Dermis microvascular lymphatic vessel endothelial cell (primary cell): ENCODE data around the gene CCDC88B. TPM values are rescaled to one million over a fixed set of nuclear protein-coding genes. Genes with fewer than 3 reads are reported as not detected.

Experiments
- total RNA-seq: library from RNA; depleted of rRNA; stranded (reverse); fragments of >200 nt; gene quantifications from 2 replicates; pipeline ENCODE4 v1.2.1, GENCODE V29; 2014

Gene CCDC88B
- total RNA-seq, 1 donor from 2014 or later, result 1.8 TPM

Other genes with a start within 250 kb of the CCDC88B start
- gene MACROD1, start 174.1 kb upstream of the CCDC88B start, total RNA-seq, result 23.1 and 25.4 TPM in 2 replicates
- gene STIP1, start 154.0 kb upstream of the CCDC88B start, total RNA-seq, result 117 and 122 TPM in 2 replicates
- gene FERMT3, start 133.5 kb upstream of the CCDC88B start, total RNA-seq, result 5.4 and 15.7 TPM in 2 replicates
- 19.3 and 27.6 TPM in 2 replicates for gene TRPT1, start 114.0 kb upstream of the CCDC88B start, total RNA-seq
- gene NUDT22, start 113.9 kb upstream of the CCDC88B start, total RNA-seq, result 26.4 and 31.1 TPM in 2 replicates
- 7.8 and 20.1 TPM in 2 replicates for gene DNAJC4, start 109.7 kb upstream of the CCDC88B start, total RNA-seq
- gene VEGFB, start 105.6 kb upstream of the CCDC88B start, total RNA-seq, result 7.7 and 22.4 TPM in 2 replicates
- gene FKBP2, start 99.1 kb upstream of the CCDC88B start, total RNA-seq, result 51.3 and 69.7 TPM in 2 replicates
- gene PPP1R14B, start 93.3 kb upstream of the CCDC88B start, total RNA-seq, result 130 and 156 TPM in 2 replicates
- 16.3 and 17.3 TPM in 2 replicates for gene PLCB3, start 88.7 kb upstream of the CCDC88B start, total RNA-seq
- 65.4 and 65.7 TPM in 2 replicates for gene BAD, start 55.5 kb upstream of the CCDC88B start, total RNA-seq
- gene GPR137, start 54.4 kb upstream of the CCDC88B start, total RNA-seq, result 6.2 and 9.5 TPM in 2 replicates
- gene KCNK4, start 48.9 kb upstream of the CCDC88B start, total RNA-seq, result not detected in 2 replicates
- gene CATSPERZ, start 39.8 kb upstream of the CCDC88B start, total RNA-seq, result 0.25 TPM in 1 of 2 replicates, not detected in the other
- gene ESRRA, start 34.7 kb upstream of the CCDC88B start, total RNA-seq, result 42.0 and 56.0 TPM in 2 replicates
- 168 and 222 TPM in 2 replicates for gene TRMT112, start 22.6 kb upstream of the CCDC88B start, total RNA-seq
- gene PRDX5, start 22.1 kb upstream of the CCDC88B start, total RNA-seq, result 217 and 224 TPM in 2 replicates
- 29.4 and 35.8 TPM in 2 replicates for gene RPS6KA4, start 19.0 kb downstream of the CCDC88B start, total RNA-seq
- not detected in 2 replicates for gene SLC22A11, start 215.7 kb downstream of the CCDC88B start, total RNA-seq